ENCODE data around the gene TXNDC11. TPM values are rescaled to one million over a fixed set of nuclear protein-coding genes. Genes with fewer than 3 reads are reported as not detected.

The TXNDC11 gene
- polyA plus RNA-seq, 2 of the 4 experiments (the other 2 are of a cell fraction) = 22.7 to 42.4 TPM

DNA sequence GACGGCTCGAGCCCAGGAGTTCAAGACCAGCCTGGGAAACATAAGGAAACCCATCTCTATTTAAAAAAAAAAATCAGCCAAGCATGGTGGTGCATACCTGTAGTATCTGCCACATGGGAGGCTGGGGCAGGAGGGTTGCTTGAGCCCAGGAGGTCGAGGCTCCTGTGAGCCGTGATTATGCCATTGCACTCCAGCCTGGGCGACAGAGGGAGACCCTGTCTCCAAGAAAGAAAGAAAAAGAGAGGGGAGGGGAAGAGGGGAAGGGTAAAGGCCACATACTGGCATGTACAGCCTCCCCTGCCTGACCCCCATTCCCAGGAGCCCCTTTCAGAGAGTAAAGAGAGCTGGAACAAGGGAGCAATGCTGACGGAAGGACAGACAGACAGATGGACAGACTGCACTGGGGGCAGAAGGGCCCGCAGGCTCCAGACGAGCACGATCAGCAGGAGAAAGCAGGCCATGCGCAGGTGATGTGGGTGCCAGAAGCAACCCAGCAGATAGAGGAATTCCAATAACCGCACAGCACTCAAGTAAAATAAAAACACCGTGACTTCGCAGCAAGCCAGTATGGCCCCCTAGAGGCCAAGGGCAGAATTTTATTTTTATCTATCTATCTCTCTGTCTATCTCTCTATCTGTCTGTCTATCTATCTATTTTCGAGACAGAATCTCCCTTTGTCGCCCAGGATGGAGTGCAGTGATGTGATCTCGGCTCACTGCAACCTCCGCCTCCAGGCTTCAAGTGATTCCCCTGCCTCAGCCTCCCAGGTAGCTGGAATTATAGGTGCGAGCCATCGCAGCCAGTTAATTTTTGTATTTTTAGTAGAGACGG, 101.5 kb downstream of the TXNDC11 start:
- POLR2A ChIA-PET = interaction anchor here (0.7 to 3.4 kb wide), 12 partner anchors 9 to 156 kb away, joined by 3 to 57 read pairs (median 6); partner anchors contain the start of genes LITAF, TXNDC11 and ZC3H7A
- TF ChIP-seq TFCP2L1 (CRISPR knock-in tag; IDR thresholded peaks at IDR 0.05) (peak; percentile 94; the same call in 1 of the 2 replicates), TP53 (CRISPR knock-in tag; IDR thresholded peaks at IDR 0.05) (peak; percentile 90), HDAC2 (IDR thresholded peaks at IDR 0.05) (no peak), ZFP36 (IDR thresholded peaks at IDR 0.05; ENCODE audit: borderline replicate concordance, partially characterized antibody) (no peak), RAD21 (conservative IDR thresholded peaks at IDR 0.05 in 1 of 2, IDR thresholded peaks at IDR 0.05 in 1 of 2) (peak; percentile 84 to 91), KDM1A (IDR thresholded peaks at IDR 0.05; ENCODE audit: low read depth) (no peak), KDM5A (IDR thresholded peaks at IDR 0.05) (no peak), FOSL2 (IDR thresholded peaks at IDR 0.05) (no peak), FOSL2 (CRISPR knock-in tag; IDR thresholded peaks at IDR 0.05) (peak; percentile 1; the same call in 1 of the 2 replicates), ZSCAN20 (CRISPR knock-in tag; IDR thresholded peaks at IDR 0.05) (peak; percentile 47; the same call in 1 of the 2 replicates), MAZ (IDR thresholded peaks at IDR 0.05; ENCODE audit: borderline replicate concordance, low read depth, low read length) (no peak), HOXA7 (CRISPR knock-in tag; IDR thresholded peaks at IDR 0.05) (peak; percentile 83; the same call in 1 of the 2 replicates), EHF (CRISPR knock-in tag; IDR thresholded peaks at IDR 0.05) (peak; percentile 62), RCOR1 (IDR thresholded peaks at IDR 0.05; ENCODE audit: low read depth, low read length) (no peak), GATA3 (IDR thresholded peaks at IDR 0.05; ENCODE audit: borderline replicate concordance) (peak; percentile 62), HOXB13 (CRISPR knock-in tag; IDR thresholded peaks at IDR 0.05; ENCODE audit: low read depth) (peak; percentile 79; the same call in 1 of the 2 replicates), PHF8 (IDR thresholded peaks at IDR 0.05; ENCODE audit: borderline replicate concordance, low read depth) (no peak), RARB (CRISPR knock-in tag; IDR thresholded peaks at IDR 0.05) (peak; percentile 59; the same call in 1 of the 2 replicates), SREBF2 (IDR thresholded peaks at IDR 0.05) (no peak), EP300 (IDR thresholded peaks at IDR 0.05) (no peak), SMC3 (IDR thresholded peaks at IDR 0.05) (peak; percentile 78), HOXB5 (CRISPR knock-in tag; IDR thresholded peaks at IDR 0.05) (peak; percentile 43; the same call in 1 of the 2 replicates), CBX2 (IDR thresholded peaks at IDR 0.05; ENCODE audit: borderline replicate concordance, low read depth) (no peak), CHD4 (IDR thresholded peaks at IDR 0.05; ENCODE audit: borderline replicate concordance) (no peak), CBX8 (IDR thresholded peaks at IDR 0.05) (no peak), JUN (IDR thresholded peaks at IDR 0.05) (no peak), MYC (IDR thresholded peaks at IDR 0.05; ENCODE audit: borderline replicate concordance, low read length) (no peak), NFE2L2 (conservative IDR thresholded peaks at IDR 0.05; ENCODE audit: low read length) (no peak), CEBPB (IDR thresholded peaks at IDR 0.05) (no peak)
- TF ChIP-seq, protein P1, sequence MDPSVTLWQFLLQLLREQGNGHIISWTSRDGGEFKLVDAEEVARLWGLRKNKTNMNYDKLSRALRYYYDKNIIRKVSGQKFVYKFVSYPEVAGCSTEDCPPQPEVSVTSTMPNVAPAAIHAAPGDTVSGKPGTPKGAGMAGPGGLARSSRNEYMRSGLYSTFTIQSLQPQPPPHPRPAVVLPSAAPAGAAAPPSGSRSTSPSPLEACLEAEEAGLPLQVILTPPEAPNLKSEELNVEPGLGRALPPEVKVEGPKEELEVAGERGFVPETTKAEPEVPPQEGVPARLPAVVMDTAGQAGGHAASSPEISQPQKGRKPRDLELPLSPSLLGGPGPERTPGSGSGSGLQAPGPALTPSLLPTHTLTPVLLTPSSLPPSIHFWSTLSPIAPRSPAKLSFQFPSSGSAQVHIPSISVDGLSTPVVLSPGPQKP (IDR thresholded peaks at IDR 0.05; ENCODE audit: low read depth, low read length) = no peak
- TF ChIP-seq, protein P2, sequence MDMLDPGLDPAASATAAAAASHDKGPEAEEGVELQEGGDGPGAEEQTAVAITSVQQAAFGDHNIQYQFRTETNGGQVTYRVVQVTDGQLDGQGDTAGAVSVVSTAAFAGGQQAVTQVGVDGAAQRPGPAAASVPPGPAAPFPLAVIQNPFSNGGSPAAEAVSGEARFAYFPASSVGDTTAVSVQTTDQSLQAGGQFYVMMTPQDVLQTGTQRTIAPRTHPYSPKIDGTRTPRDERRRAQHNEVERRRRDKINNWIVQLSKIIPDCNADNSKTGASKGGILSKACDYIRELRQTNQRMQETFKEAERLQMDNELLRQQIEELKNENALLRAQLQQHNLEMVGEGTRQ (IDR thresholded peaks at IDR 0.05) = no peak
- TF ChIP-seq, protein P3, sequence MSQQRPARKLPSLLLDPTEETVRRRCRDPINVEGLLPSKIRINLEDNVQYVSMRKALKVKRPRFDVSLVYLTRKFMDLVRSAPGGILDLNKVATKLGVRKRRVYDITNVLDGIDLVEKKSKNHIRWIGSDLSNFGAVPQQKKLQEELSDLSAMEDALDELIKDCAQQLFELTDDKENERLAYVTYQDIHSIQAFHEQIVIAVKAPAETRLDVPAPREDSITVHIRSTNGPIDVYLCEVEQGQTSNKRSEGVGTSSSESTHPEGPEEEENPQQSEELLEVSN (IDR thresholded peaks at IDR 0.05; ENCODE audit: borderline replicate concordance, low read depth) = no peak
- TF ChIP-seq, protein P4, sequence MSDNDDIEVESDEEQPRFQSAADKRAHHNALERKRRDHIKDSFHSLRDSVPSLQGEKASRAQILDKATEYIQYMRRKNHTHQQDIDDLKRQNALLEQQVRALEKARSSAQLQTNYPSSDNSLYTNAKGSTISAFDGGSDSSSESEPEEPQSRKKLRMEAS (IDR thresholded peaks at IDR 0.05) = peak; percentile 71
- TF ChIP-seq, protein P5, sequence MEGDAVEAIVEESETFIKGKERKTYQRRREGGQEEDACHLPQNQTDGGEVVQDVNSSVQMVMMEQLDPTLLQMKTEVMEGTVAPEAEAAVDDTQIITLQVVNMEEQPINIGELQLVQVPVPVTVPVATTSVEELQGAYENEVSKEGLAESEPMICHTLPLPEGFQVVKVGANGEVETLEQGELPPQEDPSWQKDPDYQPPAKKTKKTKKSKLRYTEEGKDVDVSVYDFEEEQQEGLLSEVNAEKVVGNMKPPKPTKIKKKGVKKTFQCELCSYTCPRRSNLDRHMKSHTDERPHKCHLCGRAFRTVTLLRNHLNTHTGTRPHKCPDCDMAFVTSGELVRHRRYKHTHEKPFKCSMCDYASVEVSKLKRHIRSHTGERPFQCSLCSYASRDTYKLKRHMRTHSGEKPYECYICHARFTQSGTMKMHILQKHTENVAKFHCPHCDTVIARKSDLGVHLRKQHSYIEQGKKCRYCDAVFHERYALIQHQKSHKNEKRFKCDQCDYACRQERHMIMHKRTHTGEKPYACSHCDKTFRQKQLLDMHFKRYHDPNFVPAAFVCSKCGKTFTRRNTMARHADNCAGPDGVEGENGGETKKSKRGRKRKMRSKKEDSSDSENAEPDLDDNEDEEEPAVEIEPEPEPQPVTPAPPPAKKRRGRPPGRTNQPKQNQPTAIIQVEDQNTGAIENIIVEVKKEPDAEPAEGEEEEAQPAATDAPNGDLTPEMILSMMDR (IDR thresholded peaks at IDR 0.05) = peak; percentile 82
- TF ChIP-seq, protein P6, sequence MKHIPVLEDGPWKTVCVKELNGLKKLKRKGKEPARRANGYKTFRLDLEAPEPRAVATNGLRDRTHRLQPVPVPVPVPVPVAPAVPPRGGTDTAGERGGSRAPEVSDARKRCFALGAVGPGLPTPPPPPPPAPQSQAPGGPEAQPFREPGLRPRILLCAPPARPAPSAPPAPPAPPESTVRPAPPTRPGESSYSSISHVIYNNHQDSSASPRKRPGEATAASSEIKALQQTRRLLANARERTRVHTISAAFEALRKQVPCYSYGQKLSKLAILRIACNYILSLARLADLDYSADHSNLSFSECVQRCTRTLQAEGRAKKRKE (CRISPR knock-in tag; IDR thresholded peaks at IDR 0.05; ENCODE audit: low read depth) = peak; percentile 35; the same call in 1 of the 2 replicates
- TF ChIP-seq, protein P7, sequence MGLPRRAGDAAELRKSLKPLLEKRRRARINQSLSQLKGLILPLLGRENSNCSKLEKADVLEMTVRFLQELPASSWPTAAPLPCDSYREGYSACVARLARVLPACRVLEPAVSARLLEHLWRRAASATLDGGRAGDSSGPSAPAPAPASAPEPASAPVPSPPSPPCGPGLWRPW (IDR thresholded peaks at IDR 0.05) = no peak

More for the DNA sequence above, 101.5 kb downstream of the TXNDC11 start:
- peak; percentile 59 to 67 for ATAC-seq
- H3K4me2 ChIP-seq = peak overlapping the region; percentile 89
- CTCF ChIA-PET = interaction anchor here (0.6 to 4.3 kb wide), 45 partner anchors 10 to 254 kb away, joined by 3 to 65 read pairs (median 5); partner anchors contain the start of genes LITAF and SNN
- WGBS (ENCODE audit: missing lambda C conversion rate) = 18% methylated on average over 20 of the region's 20 CpGs
- H3K9me3 ChIP-seq = no peaks in the 10 kb centered on the region
- peaks cover 57% of the 10 kb centered on the region for H3K4me1 ChIP-seq
- no peak for FAIRE-seq
- DNase-seq (ENCODE audit: low read depth in 1 of 2, low spot score in 1 of 2) = peak; percentile 80 to 90
- peak overlapping the region; percentile 99 to 100 for H3K27ac ChIP-seq
- H3K4me3 ChIP-seq = peak overlapping the region; percentile 13

All from A549 (cell line).